GM18870 (cell line): ENCODE measurements around the gene ABHD10.
A peak's percentile ranks its signal among the peaks of the same experiment; 100 is the strongest.

ENCODE experiments used
- ATAC-seq: cut with Tn5 transposase; IDR thresholded peaks from one replicate; pipeline ENCODE4 v1.9.1; 2021; ENCODE audit warnings: moderate library complexity; ENCODE audit not compliant: unreplicated experiment

Gene ABHD10

GRCh38 chr3:111978583-111979433, at the start of gene ABHD10:
TSS of gene ABHD10 (plus strand) at chr3:111979026. CDS start at chr3:111979062, 36 bp downstream.
- peak; percentile 91 for ATAC-seq

- ATAC-seq = no peak
Observed at GRCh38 chr3:111929484-111929883, 49.3 kb upstream of the ABHD10 start.

GRCh38 chr3:111932946-111933345, 45.9 kb upstream of the ABHD10 start:
- no peak for ATAC-seq

GRCh38 chr3:111936191-111936841, 42.5 kb upstream of the ABHD10 start:
- ATAC-seq = no peak

GRCh38 chr3:111936967-111937366, 41.9 kb upstream of the ABHD10 start:
- no peak for ATAC-seq

- no peak for ATAC-seq
Observed at GRCh38 chr3:111937871-111938270, 41.0 kb upstream of the ABHD10 start.

- ATAC-seq = no peak
Observed at GRCh38 chr3:111939873-111940272, 39.0 kb upstream of the ABHD10 start.

- ATAC-seq = no peak
Observed at GRCh38 chr3:111943533-111943932, 35.3 kb upstream of the ABHD10 start.

GRCh38 chr3:111944372-111944771, 34.5 kb upstream of the ABHD10 start:
- no peak for ATAC-seq

GRCh38 chr3:111947231-111947630, 31.6 kb upstream of the ABHD10 start:
- ATAC-seq = no peak

GRCh38 chr3:111948786-111949185, 30.0 kb upstream of the ABHD10 start:
- no peak for ATAC-seq

GRCh38 chr3:111949712-111950111, 29.1 kb upstream of the ABHD10 start:
- ATAC-seq = no peak

GRCh38 chr3:111951032-111951431, 27.8 kb upstream of the ABHD10 start:
- ATAC-seq = no peak

GRCh38 chr3:111952086-111952485, 26.7 kb upstream of the ABHD10 start:
- ATAC-seq = no peak

GRCh38 chr3:111952866-111953450, 25.9 kb upstream of the ABHD10 start:
- ATAC-seq = no peak

- no peak for ATAC-seq
Observed at GRCh38 chr3:111954228-111954990, 24.4 kb upstream of the ABHD10 start.

GRCh38 chr3:111955876-111956275, 22.9 kb upstream of the ABHD10 start:
- no peak for ATAC-seq

- no peak for ATAC-seq
Observed at GRCh38 chr3:111956449-111956848, 22.4 kb upstream of the ABHD10 start.

- ATAC-seq = no peak
Observed at GRCh38 chr3:111956995-111957734, 21.7 kb upstream of the ABHD10 start.

- no peak for ATAC-seq
Observed at GRCh38 chr3:111961461-111962164, 17.2 kb upstream of the ABHD10 start.
